OCI-LY1 (cell line): ENCODE results near the gene GPR32.
"Not testable (repeated sequence)": the region's sequence is repeated elsewhere in the genome, so short reads cannot be mapped to it uniquely, and the experiment has no call there.

Experiments used
- EZH2 ChIP-seq: fragments of 200-600 bp; sonication (generic), shearing (Covaris generic); IDR thresholded peaks from 2 replicates; pipeline ENCODE4 v1.8.0; 2017; ENCODE audit warnings: borderline replicate concordance, mixed run types, mild to moderate bottlenecking, antibody characterized with exemption, low read length, moderate library complexity, mixed read lengths
- TF ChIP-seq, protein P1 (sequence below): fragments of 200-600 bp; sonication (generic), shearing (Covaris generic); IDR thresholded peaks from 2 replicates; pipeline ENCODE4 v1.5.1; 2017; ENCODE audit warnings: mild to moderate bottlenecking, antibody characterized with exemption, low read length, moderate library complexity, mixed read lengths

DNA sequence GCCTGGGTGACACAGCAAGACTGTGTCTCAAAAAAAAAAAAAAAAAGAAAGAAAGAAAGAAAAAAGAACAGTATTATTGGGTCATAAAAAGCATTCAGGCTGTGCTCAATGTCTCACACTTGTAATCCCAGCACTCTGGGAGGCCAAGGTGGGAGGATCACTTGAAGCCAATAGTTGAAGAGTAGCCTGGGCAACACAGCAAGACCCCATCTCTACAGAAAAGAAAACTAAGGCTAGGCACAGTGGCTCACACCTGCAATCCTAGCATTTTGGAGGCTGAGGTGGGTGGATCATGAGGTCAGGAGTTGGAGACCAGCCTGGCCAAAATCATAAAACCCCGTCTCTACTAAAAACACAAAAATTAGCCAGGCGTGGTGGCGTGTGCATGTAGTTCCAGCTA lies 12.6 kb upstream of the GPR32 start:
- TF ChIP-seq, protein P1, sequence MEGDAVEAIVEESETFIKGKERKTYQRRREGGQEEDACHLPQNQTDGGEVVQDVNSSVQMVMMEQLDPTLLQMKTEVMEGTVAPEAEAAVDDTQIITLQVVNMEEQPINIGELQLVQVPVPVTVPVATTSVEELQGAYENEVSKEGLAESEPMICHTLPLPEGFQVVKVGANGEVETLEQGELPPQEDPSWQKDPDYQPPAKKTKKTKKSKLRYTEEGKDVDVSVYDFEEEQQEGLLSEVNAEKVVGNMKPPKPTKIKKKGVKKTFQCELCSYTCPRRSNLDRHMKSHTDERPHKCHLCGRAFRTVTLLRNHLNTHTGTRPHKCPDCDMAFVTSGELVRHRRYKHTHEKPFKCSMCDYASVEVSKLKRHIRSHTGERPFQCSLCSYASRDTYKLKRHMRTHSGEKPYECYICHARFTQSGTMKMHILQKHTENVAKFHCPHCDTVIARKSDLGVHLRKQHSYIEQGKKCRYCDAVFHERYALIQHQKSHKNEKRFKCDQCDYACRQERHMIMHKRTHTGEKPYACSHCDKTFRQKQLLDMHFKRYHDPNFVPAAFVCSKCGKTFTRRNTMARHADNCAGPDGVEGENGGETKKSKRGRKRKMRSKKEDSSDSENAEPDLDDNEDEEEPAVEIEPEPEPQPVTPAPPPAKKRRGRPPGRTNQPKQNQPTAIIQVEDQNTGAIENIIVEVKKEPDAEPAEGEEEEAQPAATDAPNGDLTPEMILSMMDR: not testable (repeated sequence)
- TF ChIP-seq EZH2: not testable (repeated sequence)
